ENCODE data around the gene ANKRA2. TPM values are rescaled to one million over a fixed set of nuclear protein-coding genes. Genes with fewer than 3 reads are reported as not detected.

The ANKRA2 gene
- total RNA-seq, 1 donor = 15.3 TPM

DNA sequence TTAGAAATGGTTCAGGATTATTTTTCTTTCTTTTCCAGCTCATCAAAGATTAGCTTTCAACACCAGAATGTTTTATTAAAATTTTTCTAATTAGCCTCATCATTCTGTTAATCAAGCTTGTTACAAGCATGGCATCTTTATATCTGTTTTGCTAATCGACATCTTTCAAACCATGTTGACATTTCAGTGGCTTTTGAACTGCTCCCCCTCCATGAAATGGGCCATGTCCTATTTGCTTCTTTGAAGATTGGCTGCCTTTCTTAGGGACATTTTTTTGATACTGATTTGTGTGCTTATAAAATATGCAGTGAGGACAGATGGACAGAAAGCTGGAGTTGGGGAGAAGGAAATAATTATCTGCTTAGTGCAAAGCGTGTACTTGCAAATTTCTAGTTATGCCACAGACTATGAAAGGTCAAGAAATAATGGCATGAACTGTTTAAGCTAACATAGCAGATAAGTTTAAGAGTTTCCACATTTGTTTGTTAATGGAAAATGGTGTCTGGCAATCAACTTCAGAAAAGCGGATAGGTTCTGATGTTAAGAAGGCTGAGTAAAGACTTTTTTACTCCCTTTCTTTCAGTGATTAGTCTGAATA, 39.7 kb downstream of the ANKRA2 start:
- no peak for DNase-seq (ENCODE audit: low read depth)
- TF ChIP-seq, protein P1, sequence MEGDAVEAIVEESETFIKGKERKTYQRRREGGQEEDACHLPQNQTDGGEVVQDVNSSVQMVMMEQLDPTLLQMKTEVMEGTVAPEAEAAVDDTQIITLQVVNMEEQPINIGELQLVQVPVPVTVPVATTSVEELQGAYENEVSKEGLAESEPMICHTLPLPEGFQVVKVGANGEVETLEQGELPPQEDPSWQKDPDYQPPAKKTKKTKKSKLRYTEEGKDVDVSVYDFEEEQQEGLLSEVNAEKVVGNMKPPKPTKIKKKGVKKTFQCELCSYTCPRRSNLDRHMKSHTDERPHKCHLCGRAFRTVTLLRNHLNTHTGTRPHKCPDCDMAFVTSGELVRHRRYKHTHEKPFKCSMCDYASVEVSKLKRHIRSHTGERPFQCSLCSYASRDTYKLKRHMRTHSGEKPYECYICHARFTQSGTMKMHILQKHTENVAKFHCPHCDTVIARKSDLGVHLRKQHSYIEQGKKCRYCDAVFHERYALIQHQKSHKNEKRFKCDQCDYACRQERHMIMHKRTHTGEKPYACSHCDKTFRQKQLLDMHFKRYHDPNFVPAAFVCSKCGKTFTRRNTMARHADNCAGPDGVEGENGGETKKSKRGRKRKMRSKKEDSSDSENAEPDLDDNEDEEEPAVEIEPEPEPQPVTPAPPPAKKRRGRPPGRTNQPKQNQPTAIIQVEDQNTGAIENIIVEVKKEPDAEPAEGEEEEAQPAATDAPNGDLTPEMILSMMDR (IDR thresholded peaks at IDR 0.05; ENCODE audit: insufficient read depth, low read length) = no peak
- H3K4me3 ChIP-seq (ENCODE audit: low read depth, low read length) = no peak overlapping the region

DNA sequence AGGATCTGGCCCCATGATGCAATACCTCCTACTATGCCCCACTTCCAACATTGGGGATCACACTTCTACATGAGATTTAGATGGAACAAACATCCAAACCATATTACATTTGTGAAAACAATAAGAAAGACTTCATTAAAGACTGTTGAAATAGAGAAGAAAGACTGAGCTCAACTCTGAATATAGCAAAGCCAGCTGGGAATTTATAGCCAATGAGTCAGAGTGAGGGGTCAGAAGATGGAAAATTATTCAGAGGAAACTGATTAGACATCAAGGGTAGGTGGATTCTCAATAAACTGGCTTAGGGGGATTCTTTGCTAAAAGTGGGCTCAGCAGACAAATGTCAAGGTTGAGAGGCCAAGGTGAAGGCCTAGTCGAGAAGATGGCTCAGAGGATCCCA, 41.6 kb downstream of the ANKRA2 start:
- TF ChIP-seq, protein P1 (IDR thresholded peaks at IDR 0.05; ENCODE audit: insufficient read depth, low read length) = no peak

DNA sequence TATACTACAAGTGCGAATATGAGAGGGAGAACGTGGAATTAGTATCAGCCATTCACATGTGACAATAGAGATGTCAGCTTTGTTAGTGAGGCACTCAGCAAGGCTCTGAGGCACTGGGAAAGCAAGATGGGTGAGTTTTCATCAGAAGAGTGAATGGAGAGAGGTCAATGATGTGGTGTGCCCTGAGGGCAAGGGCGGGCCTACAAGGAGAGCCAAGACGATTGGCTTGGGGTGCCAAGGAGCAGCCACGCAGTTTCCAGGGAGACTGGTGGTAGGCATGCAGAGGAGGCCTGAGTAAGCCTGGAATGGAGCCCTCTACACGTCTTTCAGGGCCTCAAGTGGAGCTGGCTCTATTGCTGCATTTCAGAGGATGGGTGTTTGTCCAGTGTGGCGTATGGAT, 42.5 kb downstream of the ANKRA2 start:
- H3K4me3 ChIP-seq (ENCODE audit: low read depth, low read length) = no peak overlapping the region
- DNase-seq (ENCODE audit: low read depth) = no peak
- TF ChIP-seq, protein P1 (IDR thresholded peaks at IDR 0.05; ENCODE audit: insufficient read depth, low read length) = no peak

More for the DNA sequence above, 41.6 kb downstream of the ANKRA2 start:
- no peak overlapping the region for H3K4me3 ChIP-seq (ENCODE audit: low read depth, low read length)
- DNase-seq (ENCODE audit: low read depth) = no peak

DNA sequence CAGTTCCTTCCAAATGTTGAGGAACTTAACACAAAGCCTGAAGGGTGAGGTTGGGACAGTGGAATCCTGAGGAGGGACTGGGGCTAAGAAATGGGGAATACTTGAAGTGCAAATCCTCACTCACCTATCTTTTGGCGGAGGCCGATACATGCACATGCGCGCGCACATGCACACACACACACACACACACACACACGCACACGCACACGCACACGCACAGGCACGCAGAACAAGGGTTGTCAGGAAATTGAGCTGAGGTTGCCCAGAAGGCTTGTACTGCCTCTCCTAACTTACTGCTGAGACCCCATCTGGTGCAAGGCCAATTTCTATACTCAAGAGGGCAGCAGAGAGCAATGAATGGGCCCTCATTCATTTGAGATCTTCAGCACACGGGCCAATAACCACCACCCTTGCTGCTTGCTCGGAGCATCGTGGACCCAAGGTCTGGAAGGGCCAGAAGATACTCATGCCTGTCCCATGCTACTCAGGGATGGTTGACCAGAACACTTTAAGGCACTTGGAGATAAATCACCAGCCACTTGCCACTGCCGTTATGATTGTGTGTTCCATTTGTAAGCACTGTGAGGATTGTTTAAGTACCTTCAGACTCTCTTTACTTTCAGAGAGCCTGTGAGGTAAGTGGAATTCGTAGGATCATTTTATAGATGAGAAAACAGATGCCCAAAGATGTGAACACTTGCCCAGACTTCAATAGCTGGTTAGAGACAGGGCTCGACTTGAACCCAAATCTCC, 45.7 kb downstream of the ANKRA2 start:
- no peak overlapping the region for H3K4me3 ChIP-seq (ENCODE audit: low read depth, low read length)
- peak; percentile 90 for DNase-seq (ENCODE audit: low read depth)
- TF ChIP-seq, protein P1 (IDR thresholded peaks at IDR 0.05; ENCODE audit: insufficient read depth, low read length) = peak; percentile 90

DNA sequence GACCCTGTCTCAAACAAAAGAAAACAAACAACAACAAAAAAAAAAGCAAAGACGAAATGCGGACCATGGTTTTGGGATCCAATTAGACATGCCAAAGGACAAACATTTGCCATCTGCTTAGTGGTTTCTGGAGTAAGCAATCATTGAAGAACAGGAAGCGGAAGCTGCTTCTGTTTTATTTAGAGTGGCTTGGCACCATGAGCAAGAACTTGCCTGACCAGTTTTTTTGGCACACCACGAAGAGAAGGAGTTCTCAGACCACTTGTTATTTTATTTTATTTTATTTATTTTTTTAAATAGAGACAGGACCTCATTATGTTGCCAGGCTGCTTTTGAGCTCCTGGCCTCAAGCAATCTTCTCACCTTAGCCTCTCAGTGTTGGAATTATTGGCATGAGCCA, 50.2 kb downstream of the ANKRA2 start:
- DNase-seq (ENCODE audit: low read depth) = no peak
- H3K4me3 ChIP-seq (ENCODE audit: low read depth, low read length) = no peak overlapping the region

DNA sequence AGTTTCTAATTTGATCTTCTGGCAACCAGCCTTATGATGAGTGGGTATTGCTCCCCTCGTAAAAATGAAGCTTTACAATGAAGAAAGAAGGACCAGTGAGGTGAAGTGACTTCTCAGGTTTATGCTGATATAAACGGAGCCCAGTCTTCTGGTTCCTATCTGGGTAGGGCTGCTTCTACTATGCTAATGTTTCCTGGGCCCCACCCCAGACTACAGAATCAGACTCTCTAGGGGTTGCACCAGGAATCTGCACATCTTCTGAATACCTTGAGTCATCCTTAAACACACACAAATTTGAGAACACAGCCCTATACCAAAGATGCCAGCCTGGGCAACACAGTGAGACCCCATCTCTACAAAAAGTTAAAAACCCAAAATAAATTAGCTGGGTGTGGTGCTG, 51.0 kb downstream of the ANKRA2 start:
- no peak overlapping the region for H3K4me3 ChIP-seq (ENCODE audit: low read depth, low read length)
- DNase-seq (ENCODE audit: low read depth) = no peak
- TF ChIP-seq, protein P1 (IDR thresholded peaks at IDR 0.05; ENCODE audit: insufficient read depth, low read length) = no peak

More for the DNA sequence above, 50.2 kb downstream of the ANKRA2 start:
- TF ChIP-seq, protein P1 (IDR thresholded peaks at IDR 0.05; ENCODE audit: insufficient read depth, low read length) = no peak
